Ishikawa (cell line): Measurements from ENCODE around the gene SPAG9.

ENCODE experiments used
- CEBPB ChIP-seq: IDR thresholded peaks from 2 replicates; pipeline ENCODE4 v1.6.1; 2012
- CREB1 ChIP-seq: IDR thresholded peaks from 2 replicates; pipeline ENCODE4 v1.6.1; 2012; ENCODE audit warnings: low read depth
- EGR1 ChIP-seq: IDR thresholded peaks from 2 replicates; pipeline ENCODE4 v1.6.1; 2012
- EP300 ChIP-seq: IDR thresholded peaks from 2 replicates; pipeline ENCODE4 v1.6.1; 2012; ENCODE audit warnings: borderline replicate concordance
- FOXM1 ChIP-seq: IDR thresholded peaks from 2 replicates; pipeline ENCODE4 v1.6.1; 2012; ENCODE audit warnings: low read depth, borderline replicate concordance
- MAX ChIP-seq: IDR thresholded peaks from 2 replicates; pipeline ENCODE4 v1.6.1; 2012
- NFIC ChIP-seq: IDR thresholded peaks from 2 replicates; pipeline ENCODE4 v1.6.1; 2012
- RAD21 ChIP-seq: IDR thresholded peaks from 2 replicates; pipeline ENCODE4 v1.6.1; 2012; ENCODE audit warnings: low read depth
- TAF1 ChIP-seq: IDR thresholded peaks from 2 replicates; pipeline ENCODE4 v1.6.1; 2012; ENCODE audit warnings: low read depth, mild to moderate bottlenecking
- TCF12 ChIP-seq: IDR thresholded peaks from 2 replicates; pipeline ENCODE4 v1.6.1; 2012; ENCODE audit warnings: low read depth
- TEAD4 ChIP-seq: IDR thresholded peaks from 2 replicates; pipeline ENCODE4 v1.6.1; 2012
- YY1 ChIP-seq: IDR thresholded peaks from 2 replicates; pipeline ENCODE4 v1.6.1; 2012; ENCODE audit warnings: low read depth
- ZBTB7A ChIP-seq: IDR thresholded peaks from 2 replicates; pipeline ENCODE4 v1.6.1; 2012; ENCODE audit warnings: low read depth
- TF ChIP-seq, protein P1 (sequence below): IDR thresholded peaks from 2 replicates; pipeline ENCODE4 v1.6.1; 2012
- TF ChIP-seq, protein P2 (sequence below): IDR thresholded peaks from 2 replicates; pipeline ENCODE4 v1.6.1; 2012; ENCODE audit warnings: low read depth, mild to moderate bottlenecking

Gene SPAG9

DNA sequence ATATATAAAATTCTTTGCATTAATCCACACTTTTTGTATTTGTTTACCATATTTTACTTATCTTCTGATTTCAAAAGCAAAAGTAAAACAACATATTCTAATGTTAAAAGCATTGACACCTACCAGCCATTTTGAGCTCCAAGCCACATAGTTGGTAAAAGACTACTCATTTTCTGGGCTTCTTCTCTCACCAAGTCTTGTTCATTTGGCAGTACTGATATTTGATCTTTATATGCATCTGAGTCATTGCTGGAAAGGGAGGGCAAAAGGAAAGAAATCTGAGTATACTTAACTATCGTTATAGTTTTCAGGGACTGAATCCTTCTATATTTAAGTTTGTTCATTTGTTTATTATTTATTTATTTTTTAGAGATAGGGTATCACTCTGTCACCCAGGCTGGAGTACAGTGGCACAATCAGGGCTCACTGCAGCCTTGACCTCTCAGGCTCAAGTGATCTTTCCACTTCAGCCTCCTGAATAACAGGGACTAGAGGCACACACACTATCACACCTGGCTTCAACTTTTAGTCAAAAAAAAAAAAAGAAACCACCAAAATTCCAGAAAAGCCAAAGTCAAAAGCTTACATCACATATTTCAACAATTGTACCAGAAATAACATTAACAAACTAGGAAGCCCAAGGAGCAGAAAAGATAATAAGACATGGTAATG is 133.5 kb downstream of the SPAG9 start:
- TF ChIP-seq CREB1 (no peak), EP300 (no peak), TEAD4 (no peak), RAD21 (no peak), MAX (no peak), ZBTB7A (no peak), NFIC (no peak), EGR1 (no peak), CEBPB (no peak), FOXM1 (no peak), TCF12 (no peak), YY1 (no peak), TAF1 (no peak)
- TF ChIP-seq, protein P1, sequence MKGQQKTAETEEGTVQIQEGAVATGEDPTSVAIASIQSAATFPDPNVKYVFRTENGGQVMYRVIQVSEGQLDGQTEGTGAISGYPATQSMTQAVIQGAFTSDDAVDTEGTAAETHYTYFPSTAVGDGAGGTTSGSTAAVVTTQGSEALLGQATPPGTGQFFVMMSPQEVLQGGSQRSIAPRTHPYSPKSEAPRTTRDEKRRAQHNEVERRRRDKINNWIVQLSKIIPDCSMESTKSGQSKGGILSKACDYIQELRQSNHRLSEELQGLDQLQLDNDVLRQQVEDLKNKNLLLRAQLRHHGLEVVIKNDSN, result no peak
- TF ChIP-seq, protein P2, sequence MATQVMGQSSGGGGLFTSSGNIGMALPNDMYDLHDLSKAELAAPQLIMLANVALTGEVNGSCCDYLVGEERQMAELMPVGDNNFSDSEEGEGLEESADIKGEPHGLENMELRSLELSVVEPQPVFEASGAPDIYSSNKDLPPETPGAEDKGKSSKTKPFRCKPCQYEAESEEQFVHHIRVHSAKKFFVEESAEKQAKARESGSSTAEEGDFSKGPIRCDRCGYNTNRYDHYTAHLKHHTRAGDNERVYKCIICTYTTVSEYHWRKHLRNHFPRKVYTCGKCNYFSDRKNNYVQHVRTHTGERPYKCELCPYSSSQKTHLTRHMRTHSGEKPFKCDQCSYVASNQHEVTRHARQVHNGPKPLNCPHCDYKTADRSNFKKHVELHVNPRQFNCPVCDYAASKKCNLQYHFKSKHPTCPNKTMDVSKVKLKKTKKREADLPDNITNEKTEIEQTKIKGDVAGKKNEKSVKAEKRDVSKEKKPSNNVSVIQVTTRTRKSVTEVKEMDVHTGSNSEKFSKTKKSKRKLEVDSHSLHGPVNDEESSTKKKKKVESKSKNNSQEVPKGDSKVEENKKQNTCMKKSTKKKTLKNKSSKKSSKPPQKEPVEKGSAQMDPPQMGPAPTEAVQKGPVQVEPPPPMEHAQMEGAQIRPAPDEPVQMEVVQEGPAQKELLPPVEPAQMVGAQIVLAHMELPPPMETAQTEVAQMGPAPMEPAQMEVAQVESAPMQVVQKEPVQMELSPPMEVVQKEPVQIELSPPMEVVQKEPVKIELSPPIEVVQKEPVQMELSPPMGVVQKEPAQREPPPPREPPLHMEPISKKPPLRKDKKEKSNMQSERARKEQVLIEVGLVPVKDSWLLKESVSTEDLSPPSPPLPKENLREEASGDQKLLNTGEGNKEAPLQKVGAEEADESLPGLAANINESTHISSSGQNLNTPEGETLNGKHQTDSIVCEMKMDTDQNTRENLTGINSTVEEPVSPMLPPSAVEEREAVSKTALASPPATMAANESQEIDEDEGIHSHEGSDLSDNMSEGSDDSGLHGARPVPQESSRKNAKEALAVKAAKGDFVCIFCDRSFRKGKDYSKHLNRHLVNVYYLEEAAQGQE, result no peak

DNA sequence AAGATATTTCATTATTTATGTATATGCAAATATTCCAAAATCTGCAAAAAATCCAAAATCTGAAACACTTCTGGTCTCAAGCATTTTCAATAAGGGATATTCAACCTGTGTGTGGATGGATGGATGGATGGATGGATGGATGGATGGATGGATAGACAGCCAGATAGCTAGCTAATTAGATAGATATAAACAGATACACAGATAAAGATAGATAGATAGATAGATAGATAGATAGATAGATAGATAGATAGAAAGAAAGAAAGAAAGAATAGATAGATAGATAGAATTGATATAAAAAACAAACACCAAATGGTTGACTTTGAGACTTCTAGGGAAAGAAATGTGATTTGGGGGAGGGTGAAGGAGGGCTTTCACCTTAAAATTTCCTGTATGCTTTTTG is 139.4 kb downstream of the SPAG9 start:
- TF ChIP-seq CEBPB (no peak), TEAD4 (no peak), RAD21 (no peak), EP300 (no peak), FOXM1 (no peak), TAF1 (no peak), CREB1 (no peak), TCF12 (no peak), NFIC (no peak), MAX (no peak), YY1 (no peak), ZBTB7A (no peak), EGR1 (no peak)
- TF ChIP-seq, protein P1, result no peak
- TF ChIP-seq, protein P2, result no peak

DNA sequence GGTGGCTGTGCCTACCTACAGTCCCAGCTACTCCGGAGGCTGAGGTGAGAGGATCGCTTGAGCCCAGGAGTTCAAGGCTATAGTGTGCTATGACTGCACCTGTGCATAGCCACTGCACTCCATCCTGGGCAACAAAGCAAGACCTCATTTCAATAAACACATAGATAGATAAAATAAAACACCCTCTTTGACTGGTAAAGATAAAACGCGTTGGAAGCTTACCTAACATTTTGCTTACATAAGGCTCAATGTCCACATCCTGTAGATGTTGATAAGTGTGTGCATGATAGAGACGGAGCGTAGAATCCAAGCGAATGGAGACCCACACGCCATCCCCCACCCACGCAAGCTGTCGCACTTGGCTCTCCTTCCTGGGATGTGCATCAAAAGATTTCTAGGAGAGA is 141.1 kb downstream of the SPAG9 start:
- TF ChIP-seq RAD21 (no peak), CREB1 (no peak), TEAD4 (no peak), YY1 (no peak), CEBPB (no peak), MAX (no peak), FOXM1 (no peak), EGR1 (no peak)
- TF ChIP-seq, protein P2, result no peak
- TF ChIP-seq, protein P1, result no peak
